Measurements from ENCODE around the gene KLF13. TPM values are rescaled to one million over a fixed set of nuclear protein-coding genes. Genes with fewer than 3 reads are reported as not detected.

The KLF13 gene
- polyA plus RNA-seq, 1 experiment: 11.5 TPM

GRCh38 chr15:31343831-31344230 lies 17.2 kb downstream of the KLF13 start:
- Histone ChIP-seq H3K36me3 (ENCODE audit: control insufficient read depth, insufficient read depth, low read length) (peaks cover 2% of the 10 kb centered on the region; the same call in 1 of the 2 replicates), H3K27me3 (ENCODE audit: control insufficient read depth, insufficient read depth, low read length) (no peaks in the 10 kb centered on the region), H3K4me3 (ENCODE audit: low read depth, low read length) (no peak overlapping the region)
- DNase-seq (ENCODE audit: low read depth): no peak
- ChIA-PET POLR2A (no interaction called here), CTCF (interaction anchor here (0.8 kb wide), 1 partner anchor 28 kb away, joined by 3 read pairs; no protein-coding TSS in a partner anchor)
- no peak for TF ChIP-seq CTCF (IDR thresholded peaks at IDR 0.05; ENCODE audit: insufficient read depth, low read depth, low read length)

DNA sequence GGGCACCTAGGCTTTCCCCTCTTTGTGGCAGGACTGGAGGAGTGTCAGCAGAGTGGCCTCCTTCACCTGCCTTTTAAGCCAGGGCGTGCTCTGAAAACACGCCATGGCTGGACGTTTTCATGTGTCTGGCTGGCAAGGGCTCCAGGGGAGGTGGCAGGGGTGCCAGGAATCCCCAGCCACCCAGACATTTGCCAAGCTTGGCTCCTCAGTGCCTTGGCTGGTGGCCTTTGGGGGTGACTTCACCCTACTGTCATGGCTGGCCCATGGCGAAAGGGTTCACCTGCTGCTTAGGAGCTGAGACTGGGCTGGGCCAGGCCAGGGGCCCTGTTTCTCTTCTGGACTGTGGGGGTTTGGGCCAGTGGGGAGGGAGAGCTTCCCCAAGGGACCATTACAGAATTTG lies 17.6 kb downstream of the KLF13 start:
- Histone ChIP-seq H3K36me3 (ENCODE audit: control insufficient read depth, insufficient read depth, low read length) (peaks cover 3% of the 10 kb centered on the region), H3K27me3 (ENCODE audit: control insufficient read depth, insufficient read depth, low read length) (no peaks in the 10 kb centered on the region), H3K4me3 (ENCODE audit: low read depth, low read length) (no peak overlapping the region)
- CTCF ChIA-PET: interaction anchor here (0.8 kb wide), 1 partner anchor 28 kb away, joined by 3 read pairs; no protein-coding TSS in a partner anchor
- no peak for DNase-seq (ENCODE audit: low read depth)
- TF ChIP-seq CTCF (IDR thresholded peaks at IDR 0.05; ENCODE audit: insufficient read depth, low read depth, low read length): no peak
- POLR2A ChIA-PET: no interaction called here

DNA sequence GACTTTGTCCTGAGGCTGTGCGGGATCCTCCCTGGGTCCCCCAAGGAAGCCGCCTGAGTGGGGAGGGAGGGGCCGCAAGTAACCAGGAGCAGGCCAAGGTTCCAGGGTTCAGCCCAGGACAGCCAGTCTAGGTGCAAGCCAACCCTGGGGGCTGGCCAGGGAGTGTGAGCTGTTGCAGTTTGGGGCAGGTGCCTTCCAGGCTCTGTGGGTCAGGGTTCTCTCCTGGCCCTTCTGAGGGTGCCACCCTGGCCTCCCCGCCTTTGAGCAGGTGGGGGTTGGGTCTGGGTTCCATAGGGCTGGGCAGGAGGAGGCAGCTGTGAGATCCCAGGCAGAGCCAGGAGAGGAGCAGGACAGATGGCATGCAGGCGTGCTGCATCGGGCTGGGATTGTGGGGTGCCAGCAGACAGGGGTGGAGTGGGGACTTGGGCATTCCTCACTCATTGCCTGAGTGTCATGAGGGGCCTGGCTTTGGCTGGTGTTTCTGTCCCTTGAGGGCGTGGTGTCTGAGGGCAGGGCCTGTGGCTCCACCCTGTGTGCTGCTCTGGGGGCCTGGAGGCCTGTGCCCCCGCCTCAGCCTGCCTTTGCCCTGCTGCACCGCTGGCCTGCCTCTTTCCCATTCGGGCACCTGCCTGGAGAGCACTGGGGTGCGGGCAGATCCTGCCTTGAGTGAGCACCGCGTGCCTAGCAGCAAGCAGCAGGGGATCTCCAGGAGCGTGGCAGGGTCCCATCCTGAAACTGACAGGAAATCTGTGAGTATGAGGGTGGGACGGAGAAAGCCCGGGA lies 18.4 kb downstream of the KLF13 start:
- H3K27me3 ChIP-seq (ENCODE audit: control insufficient read depth, insufficient read depth, low read length): no peaks in the 10 kb centered on the region
- TF ChIP-seq CTCF (IDR thresholded peaks at IDR 0.05; ENCODE audit: insufficient read depth, low read depth, low read length): no peak
- H3K4me3 ChIP-seq (ENCODE audit: low read depth, low read length): no peak overlapping the region
- POLR2A ChIA-PET: interaction anchor here (0.5 kb wide), 1 partner anchor 98 kb away, joined by 10 read pairs; no protein-coding TSS in a partner anchor
- no peak for DNase-seq (ENCODE audit: low read depth)
- CTCF ChIA-PET: interaction anchor here (1.4 kb wide), 1 partner anchor 14 kb away, joined by 3 read pairs; no protein-coding TSS in a partner anchor
- H3K36me3 ChIP-seq (ENCODE audit: control insufficient read depth, insufficient read depth, low read length): peaks cover 4% of the 10 kb centered on the region

- no peak for DNase-seq (ENCODE audit: low read depth)
- H3K27me3 ChIP-seq (ENCODE audit: control insufficient read depth, insufficient read depth, low read length): no peaks in the 10 kb centered on the region
- ChIA-PET POLR2A (interaction anchor here (0.5 kb wide), 1 partner anchor 97 kb away, joined by 10 read pairs; no protein-coding TSS in a partner anchor), CTCF (interaction anchor here (1.4 kb wide), 1 partner anchor 13 kb away, joined by 3 read pairs; no protein-coding TSS in a partner anchor)
- TF ChIP-seq CTCF (IDR thresholded peaks at IDR 0.05; ENCODE audit: insufficient read depth, low read depth, low read length): no peak
- peaks cover 4% of the 10 kb centered on the region for H3K36me3 ChIP-seq (ENCODE audit: control insufficient read depth, insufficient read depth, low read length)
- no peak overlapping the region for H3K4me3 ChIP-seq (ENCODE audit: low read depth, low read length)
Observed at GRCh38 chr15:31345606-31346366, 19.2 kb downstream of the KLF13 start.

Data from BJ (cell line).